H1 (cell line): Measurements from ENCODE around the gene ZNF212. TPM values are rescaled to one million over a fixed set of nuclear protein-coding genes. Genes with fewer than 3 reads are reported as not detected.
A peak's percentile ranks its signal among the peaks of the same experiment; 100 is the strongest.

Source experiments
- CTCF ChIA-PET: fragments of 300-600 bp; sonication (Branson Sonifier 250); formaldehyde crosslinking; loops from one replicate; lab custom pipeline; 2021; ENCODE audit not compliant: partially characterized antibody; lab: Charles Lee
- POLR2A ChIA-PET: fragments of 300-600 bp; sonication (Branson Sonifier 250); formaldehyde crosslinking; loops from one replicate; lab custom pipeline; 2021; ENCODE audit warnings: inconsistent platforms; ENCODE audit not compliant: partially characterized antibody; lab: Charles Lee
- DNase-seq, 2 experiments: peaks; one replicate each; pipeline versions ENCODE4 v3.0.0 to v3.0.0-alpha.2; 2010 to 2022; ENCODE audit warnings: low spot score in 2 of 2, low read depth in 1 of 2, mixed read lengths in 1 of 2
- FAIRE-seq: peaks from 2 replicates; lab custom pipeline; 2011; peaks lifted over from hg19 to GRCh38; lab: Jason Lieb, UNC
- H2AFZ ChIP-seq: 2 replicates; pipeline ENCODE4 v1.8.1; 2012; ENCODE audit warnings: low read length, inconsistent platforms
- H2AK5ac ChIP-seq: 2 replicates; pipeline ENCODE4 v1.6.1; 2013; ENCODE audit warnings: low read depth, low read length
- H2BK120ac ChIP-seq: replicated peaks from 2 replicates; pipeline ENCODE3; 2013; ENCODE audit warnings: low read depth, low read length, inconsistent platforms
- H2BK12ac ChIP-seq: 2 replicates; pipeline ENCODE4 v1.6.1; 2013; ENCODE audit warnings: low read depth, low read length
- H2BK15ac ChIP-seq: 2 replicates; pipeline ENCODE4 v1.6.1; 2013; ENCODE audit warnings: low read length
- H2BK20ac ChIP-seq: 2 replicates; pipeline ENCODE4 v1.6.1; 2013; ENCODE audit warnings: low read length
- H2BK5ac ChIP-seq: 2 replicates; pipeline ENCODE4 v1.6.1; 2013; ENCODE audit warnings: low read depth, low read length
- H3K14ac ChIP-seq: 2 replicates; pipeline ENCODE4 v1.6.1; 2013; ENCODE audit warnings: inconsistent platforms; ENCODE audit not compliant: insufficient read length
- H3K18ac ChIP-seq: 2 replicates; pipeline ENCODE4 v1.6.1; 2013; ENCODE audit warnings: low read length; ENCODE audit errors: extremely low read depth
- H3K23ac ChIP-seq: 2 replicates; pipeline ENCODE4 v1.6.1; 2013; ENCODE audit warnings: inconsistent platforms; ENCODE audit not compliant: insufficient read length
- H3K23me2 ChIP-seq: 2 replicates; pipeline ENCODE4 v1.6.1; 2013; ENCODE audit warnings: low read depth, low read length
- H3K27ac ChIP-seq: 2 replicates; pipeline ENCODE4 v1.6.1; 2011; ENCODE audit warnings: low read depth, low read length, inconsistent platforms
- H3K27me3 ChIP-seq, 4 experiments: replicated peaks in 1 of 4; 1 replicate in 1 of 4; 2 replicates in 3 of 4; pipeline versions ENCODE4 v1.6.1 to v1.8.1; 2011 to 2013; ENCODE audit warnings: low read length in 3 of 4, mild to moderate bottlenecking in 3 of 4, inconsistent platforms in 2 of 4, mixed read lengths in 2 of 4, moderate library complexity in 1 of 4; ENCODE audit not compliant: control insufficient read depth in 3 of 4, insufficient read depth in 3 of 4; ENCODE audit errors: extremely low read depth in 1 of 4
- H3K36me3 ChIP-seq, 4 experiments: 2 replicates each; pipeline versions ENCODE4 v1.6.1 to v1.8.1; 2011 to 2013; ENCODE audit warnings: mild to moderate bottlenecking in 4 of 4, low read length in 3 of 4, moderate library complexity in 2 of 4, control low read depth in 1 of 4, inconsistent platforms in 1 of 4; ENCODE audit not compliant: insufficient read depth in 4 of 4, control insufficient read depth in 2 of 4
- H3K4ac ChIP-seq: replicated peaks from 2 replicates; pipeline ENCODE3; 2013; ENCODE audit warnings: low read length, low read depth, mixed read lengths, inconsistent platforms; ENCODE audit not compliant: insufficient read length
- H3K4me1 ChIP-seq, 4 experiments: replicated peaks in 1 of 4; 1 replicate in 1 of 4; 2 replicates in 3 of 4; pipeline versions ENCODE4 v1.6.1 to v1.8.1; 2011 to 2013; ENCODE audit warnings: low read length in 3 of 4, inconsistent platforms in 2 of 4, mixed read lengths in 1 of 4; ENCODE audit not compliant: insufficient read depth in 4 of 4, control insufficient read depth in 3 of 4
- H3K4me2 ChIP-seq, 2 experiments: 2 replicates each; pipeline versions ENCODE4 v1.6.1 to v1.8.1; 2011 to 2013; ENCODE audit warnings: low read depth in 2 of 2, low read length in 2 of 2, control low read depth in 1 of 2, inconsistent platforms in 1 of 2, mild to moderate bottlenecking in 1 of 2; ENCODE audit not compliant: insufficient read depth in 1 of 2
- H3K4me3 ChIP-seq, 4 experiments: fragments of 200-600, 300-600 bp in 1 of 4; sonication (generic), shearing (Covaris generic), sonication (Bioruptor Twin) in 1 of 4; 2 replicates each; pipeline versions ENCODE4 v1.5.1 to v1.8.1; 2011 to 2016; ENCODE audit warnings: low read length in 4 of 4, low read depth in 3 of 4, control low read depth in 2 of 4, inconsistent platforms in 2 of 4, mild to moderate bottlenecking in 2 of 4, mixed read lengths in 1 of 4, moderate library complexity in 1 of 4; ENCODE audit not compliant: insufficient read depth in 2 of 4; ENCODE audit errors: extremely low read depth in 1 of 4
- H3K56ac ChIP-seq: replicated peaks from 2 replicates; pipeline ENCODE3; 2013; ENCODE audit warnings: low read depth, mild to moderate bottlenecking, mixed read lengths, low read length, inconsistent platforms; ENCODE audit not compliant: insufficient read length
- H3K79me1 ChIP-seq: 2 replicates; pipeline ENCODE4 v1.6.1; 2013; ENCODE audit warnings: low read depth, low read length, control low read depth
- H3K79me2 ChIP-seq, 2 experiments: 2 replicates each; pipeline versions ENCODE4 v1.6.1 to v1.8.1; 2012 to 2013; ENCODE audit warnings: low read length in 2 of 2, mild to moderate bottlenecking in 2 of 2, inconsistent platforms in 1 of 2; ENCODE audit not compliant: insufficient read depth in 2 of 2, control insufficient read depth in 1 of 2
- H3K9ac ChIP-seq, 4 experiments: replicated peaks in 1 of 4; 1 replicate in 1 of 4; 2 replicates in 3 of 4; pipeline versions ENCODE4 v1.6.1 to v1.8.1; 2011 to 2013; ENCODE audit warnings: low read depth in 3 of 4, low read length in 3 of 4, control low read depth in 2 of 4, mild to moderate bottlenecking in 2 of 4, moderate library complexity in 2 of 4, inconsistent platforms in 1 of 4; ENCODE audit errors: extremely low read depth in 1 of 4
- H3K9me3 ChIP-seq, 2 experiments: 2 replicates each; pipeline versions ENCODE4 v1.6.1 to v1.8.1; 2012 to 2013; ENCODE audit warnings: mild to moderate bottlenecking in 2 of 2, moderate library complexity in 2 of 2, control low read depth in 1 of 2, inconsistent platforms in 1 of 2, low read depth in 1 of 2, low read length in 1 of 2, mixed read lengths in 1 of 2; ENCODE audit not compliant: insufficient read depth in 2 of 2
- H4K20me1 ChIP-seq, 2 experiments: replicated peaks in 1 of 2; 2 replicates each; pipeline versions ENCODE3 to v1.8.1; 2011 to 2013; ENCODE audit warnings: inconsistent platforms in 2 of 2, low read length in 2 of 2, mild to moderate bottlenecking in 1 of 2; ENCODE audit not compliant: insufficient read depth in 2 of 2, control insufficient read depth in 1 of 2
- H4K5ac ChIP-seq: 2 replicates; pipeline ENCODE4 v1.6.1; 2013; ENCODE audit warnings: low read length, low read depth, mixed read lengths, inconsistent platforms; ENCODE audit not compliant: insufficient read length
- H4K8ac ChIP-seq: 2 replicates; pipeline ENCODE4 v1.8.0; 2013; ENCODE audit warnings: mild to moderate bottlenecking, moderate library complexity, low read length, inconsistent platforms; ENCODE audit not compliant: insufficient read depth; ENCODE audit errors: extremely low read depth
- H4K91ac ChIP-seq: replicated peaks from 2 replicates; pipeline ENCODE3; 2013; ENCODE audit warnings: low read length, mixed read lengths, inconsistent platforms; ENCODE audit not compliant: insufficient read length
- ASH2L ChIP-seq: fragments of 200-600, 300-600 bp; sonication (generic); IDR thresholded peaks from one replicate; pipeline ENCODE4 v1.7.1; 2017; ENCODE audit warnings: low read length
- ATF3 ChIP-seq: IDR thresholded peaks from 2 replicates; pipeline ENCODE4 v1.6.1; 2011; ENCODE audit warnings: low read depth, mild to moderate bottlenecking, low read length; ENCODE audit not compliant: insufficient read depth
- BRCA1 ChIP-seq: IDR thresholded peaks from 2 replicates; pipeline ENCODE4 v1.6.1; 2012; ENCODE audit warnings: low read depth, low read length, improper control_type of control experiment
- CBX5 ChIP-seq: fragments of 300-800, 300-1000 bp; sonication (generic); IDR thresholded peaks from 2 replicates; pipeline ENCODE4 v1.7.1; 2016; ENCODE audit warnings: antibody characterized with exemption, low read length, low read depth
- GABPA ChIP-seq: IDR thresholded peaks from 2 replicates; pipeline ENCODE4 v1.6.1; 2011; ENCODE audit warnings: mild to moderate bottlenecking, low read length, moderate library complexity, borderline replicate concordance; ENCODE audit not compliant: insufficient read depth
- JUN ChIP-seq: IDR thresholded peaks from 2 replicates; pipeline ENCODE4 v1.6.1; 2011; ENCODE audit warnings: low read depth, mild to moderate bottlenecking, improper control_type of control experiment, low read length
- POLR2A ChIP-seq, 2 experiments: IDR thresholded peaks; 1 replicate in 1 of 2; 2 replicates in 1 of 2; pipeline ENCODE4 v1.6.1; 2011; ENCODE audit warnings: low read depth in 2 of 2, low read length in 2 of 2, mild to moderate bottlenecking in 2 of 2; ENCODE audit errors: control extremely low read depth in 1 of 2
- POU5F1 ChIP-seq: IDR thresholded peaks from 2 replicates; pipeline ENCODE4 v1.6.1; 2011; ENCODE audit warnings: low read depth, mild to moderate bottlenecking, low read length, moderate library complexity
- RBBP5 ChIP-seq: IDR thresholded peaks from 2 replicates; pipeline ENCODE4 v1.7.1; 2012; ENCODE audit warnings: low read depth, mild to moderate bottlenecking, inconsistent platforms, low read length, moderate library complexity, borderline replicate concordance
- YY1 ChIP-seq: IDR thresholded peaks from 2 replicates; pipeline ENCODE4 v1.6.1; 2011; ENCODE audit warnings: low read depth, mild to moderate bottlenecking, low read length
- WGBS, 2 experiments: shearing (Covaris generic) in 1 of 2; methylation state at CpG; one replicate each; pipeline versions ENCODE4 v1.1.6 to v1.1.7; 2013 to 2015; ENCODE audit warnings: low lambda C conversion rate in 2 of 2, mixed read lengths in 2 of 2, inconsistent platforms in 1 of 2, low coverage in 1 of 2, missing lambda C conversion rate in 1 of 2; ENCODE audit not compliant: insufficient replicate concordance in 2 of 2, insufficient coverage in 1 of 2, insufficient read length in 1 of 2; ENCODE audit errors: extremely low coverage in 1 of 2, missing lambda C conversion rate in 1 of 2; 5-methylcytosine and 5-hydroxymethylcytosine counted together
- polyA plus RNA-seq, 7 experiments: library from polyadenylated mRNA; depleted of rRNA in 3 of 7; stranded (reverse) in 5 of 7; unstranded in 2 of 7; fragments of >200 nt in 5 of 7; fragments of 200-250 nt in 2 of 7; gene quantifications; 1 replicate in 5 of 7; 2 replicates in 1 of 7; 4 replicates in 1 of 7; pipeline versions ENCODE4 v1.2.1 to v1.2.3, GENCODE V29; 2011 to 2013; ENCODE audit warnings: missing spikeins in 2 of 7, mixed read lengths in 2 of 7
- total RNA-seq: library from RNA; stranded (reverse); fragmentation: NEBNext Ultra II Directional; extraction: Animal tissue kit (Norgen Biotek cat#: 25700); gene quantifications from 2 replicates; pipeline ENCODE4 v1.2.1, GENCODE V29; 2021

The ZNF212 gene
- total and polyA plus RNA-seq, 2 of the 8 experiments (the other 6 are each of a cell fraction or from before 2014, with no cell fraction given) = 6.7 to 19.3 TPM

- Histone ChIP-seq H2BK15ac (no peak overlapping the region), H4K91ac (no peak overlapping the region), H2BK20ac (no peak overlapping the region), H3K18ac (peak overlapping the region; percentile 48; the same call in 1 of the 2 replicates), H4K20me1 (no peaks in the 10 kb centered on the region), H3K23me2 (peaks cover 7% of the 10 kb centered on the region; the same call in 1 of the 2 replicates), H3K23ac (no peak overlapping the region), H3K14ac (no peak overlapping the region), H3K36me3 (peaks cover under 1 to 2% (median 2%) of the 10 kb centered on the region in 4 experiments; a peak in 3 of 8 replicates), H3K79me1 (no peaks in the 10 kb centered on the region), H3K4me3 (peak overlapping the region; percentile 47 to 73 (median 50)), H2BK5ac (no peak overlapping the region), H3K79me2 (no peaks in the 10 kb centered on the region), H2AFZ (peak overlapping the region; percentile 86; the same call in 1 of the 2 replicates), H4K5ac (no peak overlapping the region), H2BK120ac (no peak overlapping the region), H3K27ac (no peak overlapping the region), H3K56ac (peak overlapping the region; percentile 9), H2AK5ac (no peak overlapping the region), H3K27me3 (peaks cover 0 to 2% (median 1%) of the 10 kb centered on the region in 4 experiments; a peak in 1 of 7 replicates), H3K4me1 (peaks cover 0 to 3% (median 0%) of the 10 kb centered on the region in 4 experiments; a peak in 1 of 7 replicates), H3K4me2 (peak overlapping the region; percentile 71 to 90), H4K8ac (peak overlapping the region; percentile 92; the same call in 1 of the 2 replicates), H3K4ac (no peak overlapping the region), H3K9me3 (no peaks in the 10 kb centered on the region), H2BK12ac (no peak overlapping the region; the same call in 1 of the 2 replicates), H3K9ac (peak overlapping the region; percentile 10 to 65 (median 56); a peak in 6 of 7 replicates)
- ChIA-PET POLR2A (interaction anchor here (0.7 to 2.8 kb wide), 18 partner anchors 8 to 307 kb away, joined by 3 to 9 read pairs (median 4); no protein-coding TSS in a partner anchor), CTCF (interaction anchor here (0.9 to 3.1 kb wide), 21 partner anchors 9 to 401 kb away, joined by 3 to 21 read pairs (median 5); partner anchors contain the start of gene ZNF777)
- WGBS, 2 experiments = 21% methylated on average over 16 of the region's 16 CpGs; no CpG with 5 or more reads in 1 of the 2 experiments
- no peak for TF ChIP-seq BRCA1
- no peak for TF ChIP-seq CBX5
- no peak for TF ChIP-seq GABPA
- TF ChIP-seq POLR2A (IDR thresholded peaks at IDR 0.05; ENCODE audit: control extremely low read depth in 1 of 2, low read depth in 2 of 2, low read length in 2 of 2) = no peak
- TF ChIP-seq ATF3 = no peak
- no peak for TF ChIP-seq RBBP5
- TF ChIP-seq JUN = no peak
- no peak for TF ChIP-seq YY1
- TF ChIP-seq ASH2L = no peak
- TF ChIP-seq POU5F1 = no peak
- FAIRE-seq (no peak), DNase-seq (no peak)
Measured at GRCh38 chr7:149261316-149261828, 21.9 kb downstream of the ZNF212 start.
